GM06990 (cell line): ENCODE data around the gene SHC2.

Experiments
- DNase-seq: peaks from one replicate; pipeline ENCODE4 v3.0.0-alpha.2; 2011; ENCODE audit not compliant: insufficient read length; ENCODE audit errors: extremely low read depth
- H3K27me3 ChIP-seq: replicated peaks from 2 replicates; pipeline ENCODE4 v1.6.0; 2011; ENCODE audit warnings: low read length; ENCODE audit not compliant: control insufficient read depth, insufficient read depth
- H3K36me3 ChIP-seq: 2 replicates; pipeline ENCODE4 v1.5.1; 2011; ENCODE audit warnings: low read length; ENCODE audit not compliant: control insufficient read depth, insufficient read depth
- H3K4me3 ChIP-seq: replicated peaks from 2 replicates; pipeline ENCODE4 v1.5.1; 2011; ENCODE audit warnings: low read depth, mild to moderate bottlenecking, control low read depth, low read length
- CTCF ChIP-seq: IDR thresholded peaks from 2 replicates; pipeline ENCODE4 v1.5.1; 2011; ENCODE audit warnings: low read length, control low read depth, mild to moderate bottlenecking, inconsistent platforms; ENCODE audit not compliant: insufficient read depth, poor library complexity, severe bottlenecking

Gene SHC2

GRCh38 chr19:440391-441212, 20.2 kb downstream of the SHC2 start:
- no peak for DNase-seq
- no peak overlapping the region for H3K4me3 ChIP-seq
- no peaks in the 10 kb centered on the region for H3K27me3 ChIP-seq
- H3K36me3 ChIP-seq: no peaks in the 10 kb centered on the region
- TF ChIP-seq CTCF: no peak

GRCh38 chr19:439167-439900, 21.5 kb downstream of the SHC2 start:
- no peaks in the 10 kb centered on the region for H3K27me3 ChIP-seq
- TF ChIP-seq CTCF: no peak

GRCh38 chr19:438416-438958, 22.3 kb downstream of the SHC2 start:
- DNase-seq: no peak
- H3K4me3 ChIP-seq: no peak overlapping the region
- no peaks in the 10 kb centered on the region for H3K27me3 ChIP-seq
- no peaks in the 10 kb centered on the region for H3K36me3 ChIP-seq
- TF ChIP-seq CTCF: no peak

More at GRCh38 chr19:439167-439900, 21.5 kb downstream of the SHC2 start:
- DNase-seq: no peak
- Histone ChIP-seq H3K36me3 (no peaks in the 10 kb centered on the region), H3K4me3 (no peak overlapping the region)

GRCh38 chr19:437041-437440, 23.8 kb downstream of the SHC2 start:
- no peak for DNase-seq
- Histone ChIP-seq H3K36me3 (no peaks in the 10 kb centered on the region), H3K4me3 (no peak overlapping the region), H3K27me3 (no peaks in the 10 kb centered on the region)
- TF ChIP-seq CTCF: no peak

GRCh38 chr19:436413-436950, 24.4 kb downstream of the SHC2 start:
- Histone ChIP-seq H3K27me3 (no peaks in the 10 kb centered on the region), H3K4me3 (no peak overlapping the region), H3K36me3 (no peaks in the 10 kb centered on the region)
- no peak for DNase-seq
- no peak for TF ChIP-seq CTCF
